DOHH2 (cell line): ENCODE results near the gene FAM72C.
"Not testable (repeated sequence)": the region's sequence is repeated elsewhere in the genome, so short reads cannot be mapped to it uniquely, and the experiment has no call there.

Experiments
- H3F3A ChIP-seq: fragments of 200-600 bp; sonication (generic), shearing (Covaris generic); 2 replicates; pipeline ENCODE4 v1.6.0; 2016; ENCODE audit warnings: antibody characterized with exemption, mild to moderate bottlenecking; ENCODE audit not compliant: control insufficient read depth, insufficient read depth
- H3K27ac ChIP-seq: fragments of 200-600 bp; sonication (generic); 2 replicates; pipeline ENCODE4 v1.5.1; 2014; ENCODE audit warnings: low read depth, mild to moderate bottlenecking, low read length, moderate library complexity
- H3K27me3 ChIP-seq: fragments of 200-600 bp; sonication (generic); 2 replicates; pipeline ENCODE4 v1.6.1; 2014; ENCODE audit warnings: mild to moderate bottlenecking, low read length, mixed read lengths; ENCODE audit not compliant: control insufficient read depth
- H3K36me3 ChIP-seq: fragments of 200-600 bp; sonication (generic); 2 replicates; pipeline ENCODE4 v1.6.1; 2014; ENCODE audit warnings: mild to moderate bottlenecking, low read length, moderate library complexity, mixed read lengths; ENCODE audit not compliant: control insufficient read depth
- H3K4me1 ChIP-seq: fragments of 200-600 bp; sonication (generic); 2 replicates; pipeline ENCODE4 v1.6.1; 2014; ENCODE audit warnings: mild to moderate bottlenecking, low read length, mixed read lengths; ENCODE audit not compliant: control insufficient read depth
- H3K4me2 ChIP-seq: fragments of 200-600 bp; sonication (generic); 2 replicates; pipeline ENCODE4 v1.6.0; 2014; ENCODE audit warnings: mild to moderate bottlenecking, low read length, moderate library complexity
- H3K4me3 ChIP-seq: fragments of 200-600 bp; sonication (generic); 2 replicates; pipeline ENCODE4 v1.5.1; 2014; ENCODE audit warnings: mild to moderate bottlenecking, low read length, mixed read lengths
- H3K79me2 ChIP-seq: fragments of 200-600 bp; sonication (generic); 2 replicates; pipeline ENCODE4 v1.6.1; 2014; ENCODE audit warnings: mild to moderate bottlenecking, low read length, mixed read lengths; ENCODE audit not compliant: control insufficient read depth
- H3K9me2 ChIP-seq: fragments of 200-600 bp; sonication (generic); replicated peaks from 2 replicates; pipeline ENCODE4 v1.6.1; 2014; ENCODE audit warnings: mild to moderate bottlenecking, low read length, mixed read lengths; ENCODE audit not compliant: control insufficient read depth
- H3K9me3 ChIP-seq: fragments of 200-600 bp; sonication (generic); 2 replicates; pipeline ENCODE4 v1.6.1; 2014; ENCODE audit warnings: antibody characterized with exemption, low read length, mixed read lengths; ENCODE audit not compliant: control insufficient read depth, insufficient read depth
- H4K20me1 ChIP-seq: fragments of 200-600 bp; sonication (generic); 2 replicates; pipeline ENCODE4 v1.6.0; 2014; ENCODE audit warnings: low read depth, mild to moderate bottlenecking, antibody characterized with exemption, low read length, moderate library complexity; ENCODE audit not compliant: control insufficient read depth, insufficient read depth

The FAM72C gene

DNA sequence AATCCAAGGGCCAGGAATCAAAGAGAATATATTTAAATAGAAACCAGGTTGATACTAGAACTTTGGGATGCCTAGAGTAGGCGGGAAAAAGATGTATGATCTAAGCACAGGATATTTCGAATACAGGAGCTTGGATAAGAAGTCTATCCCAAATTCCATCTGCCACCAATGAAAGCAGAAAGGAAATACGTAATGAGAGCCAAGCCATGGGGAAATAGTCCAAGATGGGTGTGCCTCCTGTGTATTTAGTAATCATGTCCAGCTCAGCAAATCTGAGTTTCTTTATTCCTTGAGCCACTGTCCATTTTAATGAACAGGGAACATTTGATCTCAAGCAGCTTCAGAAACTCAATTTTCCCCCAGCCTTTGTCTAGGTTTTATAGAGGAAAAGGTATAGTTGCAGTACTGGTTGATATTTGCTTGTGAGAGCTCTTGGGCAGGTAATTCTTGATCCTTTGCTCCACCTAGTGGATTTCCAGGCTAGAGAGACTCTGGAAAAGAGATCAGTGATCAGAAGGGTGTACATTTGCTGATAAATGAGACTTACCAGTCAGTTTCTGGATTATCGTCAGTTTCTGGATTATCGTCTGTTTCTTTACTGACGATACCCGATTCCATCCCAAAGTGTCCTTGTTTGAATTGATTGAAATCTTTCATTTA lies 28.3 kb downstream of the FAM72C start:
- not testable (repeated sequence) for H3K27ac ChIP-seq, H3K9me2 ChIP-seq, H3F3A ChIP-seq, H3K4me3 ChIP-seq, H3K36me3 ChIP-seq, H3K9me3 ChIP-seq, H3K27me3 ChIP-seq, H3K4me2 ChIP-seq, H4K20me1 ChIP-seq, H3K4me1 ChIP-seq, H3K79me2 ChIP-seq

DNA sequence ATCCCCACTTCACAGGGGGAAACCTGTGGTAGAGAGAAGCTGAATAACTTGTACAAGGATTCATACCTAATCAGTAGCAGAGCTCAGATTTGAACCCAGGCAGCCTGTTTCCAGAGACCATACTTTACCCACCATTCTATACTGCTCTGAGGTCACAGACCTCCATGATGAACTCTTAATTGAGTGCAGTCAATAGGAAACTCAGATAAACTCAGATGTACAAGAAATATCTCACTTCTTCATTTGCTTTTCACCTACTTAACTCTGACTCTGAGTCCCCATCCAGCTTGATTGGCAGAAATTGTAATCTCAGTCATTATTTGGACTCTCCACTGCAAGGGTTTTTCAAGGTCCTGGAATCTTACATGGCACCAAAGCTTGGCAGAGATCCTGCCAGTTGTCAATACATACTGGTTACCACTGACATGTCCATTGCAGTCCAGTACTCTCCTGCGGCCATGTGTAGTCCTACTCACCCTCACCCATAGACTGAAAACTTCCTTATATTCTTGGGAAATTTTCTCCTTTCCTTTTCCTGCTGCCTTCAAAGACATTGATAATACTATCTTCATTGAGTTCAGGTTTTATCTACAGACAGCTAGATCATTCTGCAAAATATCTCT lies 29.4 kb downstream of the FAM72C start:
- H3K79me2 ChIP-seq, H3K4me2 ChIP-seq, H3K4me3 ChIP-seq, H3K36me3 ChIP-seq, H3K27ac ChIP-seq, H4K20me1 ChIP-seq, H3K9me3 ChIP-seq, H3K9me2 ChIP-seq, H3F3A ChIP-seq, H3K4me1 ChIP-seq, H3K27me3 ChIP-seq: not testable (repeated sequence)

DNA sequence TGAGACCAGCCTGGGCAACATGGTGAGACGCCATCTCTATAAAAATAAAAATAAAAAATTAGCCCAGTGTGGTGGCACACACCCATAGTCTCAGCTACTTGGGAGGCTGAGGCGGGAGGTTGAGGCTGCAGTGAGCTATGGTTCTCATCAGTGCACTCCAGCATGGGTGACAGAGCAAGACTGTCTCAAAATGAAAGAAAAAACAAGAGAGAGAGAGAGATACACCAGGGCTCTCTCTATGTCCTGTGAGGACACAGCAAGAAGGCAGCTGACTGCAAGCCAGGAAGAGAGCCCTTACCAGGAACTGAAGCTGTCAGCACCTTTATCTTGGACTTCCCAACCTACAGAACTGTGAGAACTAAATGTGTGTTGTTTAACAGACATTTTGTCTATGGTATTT lies 32.1 kb downstream of the FAM72C start:
- not testable (repeated sequence) for H3K9me3 ChIP-seq, H3K9me2 ChIP-seq, H3F3A ChIP-seq, H3K4me1 ChIP-seq, H4K20me1 ChIP-seq, H3K79me2 ChIP-seq, H3K27me3 ChIP-seq, H3K4me2 ChIP-seq, H3K4me3 ChIP-seq, H3K36me3 ChIP-seq, H3K27ac ChIP-seq

DNA sequence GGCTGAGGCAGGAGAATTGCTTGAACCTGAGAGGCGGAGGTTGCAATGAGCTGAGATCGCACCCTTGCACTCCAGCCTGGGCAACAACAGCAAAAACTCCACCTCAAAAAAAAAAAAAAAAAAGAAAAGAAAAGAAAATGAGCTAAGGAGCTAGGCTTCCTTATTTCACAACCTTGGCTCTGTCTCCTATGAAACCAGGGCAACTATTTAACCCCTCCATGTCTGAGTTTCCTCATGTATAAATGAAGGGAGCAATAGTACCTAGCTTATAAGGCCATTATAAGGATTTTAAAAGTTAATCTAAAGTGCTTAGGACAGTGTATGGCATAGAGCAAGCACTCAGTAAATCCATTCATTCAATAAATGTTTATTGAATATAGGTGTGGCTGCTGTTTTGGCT lies 32.9 kb downstream of the FAM72C start:
- H3K9me3 ChIP-seq, H3K4me3 ChIP-seq, H3K27ac ChIP-seq, H3F3A ChIP-seq, H3K4me2 ChIP-seq, H3K79me2 ChIP-seq, H3K36me3 ChIP-seq, H3K4me1 ChIP-seq, H3K9me2 ChIP-seq, H4K20me1 ChIP-seq, H3K27me3 ChIP-seq: not testable (repeated sequence)

DNA sequence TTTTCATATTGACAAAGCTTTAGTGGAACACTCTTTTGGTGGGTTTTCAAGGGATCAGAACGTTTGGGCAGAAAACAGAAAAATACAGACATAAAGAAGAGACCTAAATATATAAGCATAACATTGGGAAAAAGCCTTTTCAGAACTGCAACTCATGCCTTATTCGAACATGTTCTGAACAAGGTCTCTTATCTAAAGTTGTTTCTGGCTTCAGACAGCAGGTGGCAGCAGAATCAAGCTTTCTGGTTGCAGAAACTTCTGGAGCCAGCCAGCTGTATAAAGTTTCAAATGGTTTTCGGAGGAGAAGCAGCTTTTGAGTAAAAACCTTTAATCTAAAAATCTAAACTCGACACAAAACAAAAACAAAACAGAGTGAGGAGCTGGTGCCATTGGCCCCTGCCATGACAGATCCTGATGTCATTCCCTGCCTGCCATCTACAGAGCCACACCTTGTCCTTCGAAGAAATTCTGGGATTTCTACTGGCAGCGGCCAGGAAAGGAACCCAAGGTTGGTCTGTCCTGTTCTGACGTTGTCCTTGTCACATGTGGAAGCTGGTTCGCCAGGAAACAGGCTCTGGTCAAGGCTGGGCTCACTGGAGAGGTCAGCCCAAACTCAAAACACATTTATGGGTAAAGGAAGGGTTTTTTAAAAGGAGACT lies 35.2 kb downstream of the FAM72C start:
- H3K9me2 ChIP-seq, H3K36me3 ChIP-seq, H3F3A ChIP-seq, H3K9me3 ChIP-seq, H3K27ac ChIP-seq, H3K4me2 ChIP-seq, H3K79me2 ChIP-seq, H3K4me3 ChIP-seq, H3K4me1 ChIP-seq, H3K27me3 ChIP-seq, H4K20me1 ChIP-seq: not testable (repeated sequence)

DNA sequence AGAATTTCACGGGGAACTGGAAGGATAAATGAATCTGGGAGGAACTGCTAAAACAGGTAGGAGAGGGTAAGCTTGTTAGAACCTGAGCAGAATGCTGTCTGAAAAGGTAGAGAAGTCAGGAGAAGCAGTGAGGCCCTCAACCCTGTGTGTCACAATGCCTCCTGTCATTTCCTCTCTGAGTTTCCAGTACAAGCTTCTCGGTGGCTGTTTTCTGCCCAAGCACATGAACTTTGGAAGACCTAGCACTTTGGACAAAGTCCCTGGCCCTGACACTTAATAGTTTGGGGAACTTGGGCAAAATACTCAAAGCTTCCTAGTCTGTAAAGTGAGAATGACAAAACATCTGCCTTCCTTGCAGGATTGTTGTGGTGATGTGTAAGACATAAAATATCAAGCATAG lies 52.7 kb downstream of the FAM72C start:
- H3K9me2 ChIP-seq, H3K27ac ChIP-seq: not testable (repeated sequence)

DNA sequence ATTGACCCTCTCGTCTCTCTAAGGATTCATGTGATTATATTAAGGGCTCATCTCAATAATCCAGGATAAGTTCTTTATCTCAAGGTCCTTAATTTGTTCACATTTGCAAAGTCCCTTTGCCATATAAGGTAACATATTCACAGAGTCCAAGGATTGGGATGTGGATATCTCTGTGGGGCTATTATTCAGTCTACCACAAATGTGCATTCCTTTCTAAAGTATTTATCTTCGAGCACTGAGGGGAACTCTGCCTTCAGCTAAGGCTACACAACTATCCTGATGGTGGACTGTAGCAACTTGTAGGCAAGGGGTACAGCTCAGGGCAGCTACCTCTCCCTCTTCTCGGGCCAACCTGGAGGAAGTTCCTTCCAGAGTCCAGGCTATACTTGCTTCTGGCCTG lies 53.2 kb downstream of the FAM72C start:
- H3K9me2 ChIP-seq, H3K4me2 ChIP-seq, H3K36me3 ChIP-seq, H3K79me2 ChIP-seq, H4K20me1 ChIP-seq, H3K27ac ChIP-seq, H3K27me3 ChIP-seq, H3F3A ChIP-seq, H3K4me1 ChIP-seq, H3K4me3 ChIP-seq, H3K9me3 ChIP-seq: not testable (repeated sequence)

More for the DNA sequence above, 52.7 kb downstream of the FAM72C start:
- H3F3A ChIP-seq, H3K9me3 ChIP-seq, H3K4me3 ChIP-seq, H4K20me1 ChIP-seq, H3K36me3 ChIP-seq, H3K4me1 ChIP-seq, H3K79me2 ChIP-seq, H3K4me2 ChIP-seq, H3K27me3 ChIP-seq: not testable (repeated sequence)

DNA sequence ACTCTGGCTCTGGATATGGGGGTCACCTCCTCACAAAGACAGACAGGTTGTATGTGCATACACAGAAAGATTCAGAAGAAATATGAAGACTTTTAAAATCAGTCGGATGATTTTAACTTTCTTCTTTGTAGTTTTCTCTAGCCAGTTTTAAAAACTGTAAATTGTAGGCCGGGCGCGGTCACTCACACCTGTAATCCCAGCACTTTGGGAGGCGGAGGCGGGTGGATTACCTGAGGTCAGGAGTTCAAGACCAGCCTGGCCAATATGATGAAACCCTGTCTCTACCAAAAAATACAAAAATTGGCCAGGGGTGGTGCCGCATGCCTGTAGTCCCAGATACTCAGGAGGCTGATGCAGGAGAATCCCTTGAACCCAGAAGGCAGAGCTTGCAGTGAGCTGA lies 58.1 kb downstream of the FAM72C start:
- H3K4me2 ChIP-seq, H3K9me3 ChIP-seq, H3K4me3 ChIP-seq, H3K36me3 ChIP-seq, H3K27me3 ChIP-seq, H3F3A ChIP-seq, H3K9me2 ChIP-seq, H3K79me2 ChIP-seq, H3K27ac ChIP-seq, H3K4me1 ChIP-seq, H4K20me1 ChIP-seq: not testable (repeated sequence)
